GM19043 (cell line): ENCODE data around the gene LRRC15.
A peak's percentile ranks its signal among the peaks of the same experiment; 100 is the strongest.

ENCODE experiments used
- ATAC-seq: cut with Tn5 transposase; IDR thresholded peaks from one replicate; pipeline ENCODE4 v1.9.1; 2021; ENCODE audit warnings: low read depth; ENCODE audit not compliant: unreplicated experiment

Gene LRRC15

GRCh38 chr3:194336601-194337355 lies 32.8 kb downstream of the LRRC15 start:
- no peak for ATAC-seq

DNA sequence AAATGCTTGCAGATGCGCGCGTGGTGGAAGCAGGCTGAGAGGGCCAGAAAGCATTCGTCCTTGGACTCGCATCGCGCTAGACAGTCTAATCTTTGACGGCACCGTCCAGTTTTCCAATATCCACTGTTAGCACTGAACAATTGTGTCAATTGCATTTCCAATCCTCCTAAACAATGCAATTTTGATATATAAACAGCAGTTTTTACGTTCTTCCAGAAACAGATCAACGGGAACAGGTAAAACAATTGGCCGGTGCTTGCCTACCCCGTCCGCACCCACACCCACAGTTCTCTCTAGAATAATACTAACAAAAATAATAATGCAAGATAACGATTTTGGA lies 35.6 kb downstream of the LRRC15 start:
- ATAC-seq = no peak

- ATAC-seq = peak; percentile 91
Measured at GRCh38 chr3:194333212-194333980, 36.1 kb downstream of the LRRC15 start.

- ATAC-seq = no peak
Measured at GRCh38 chr3:194332858-194333211, 36.7 kb downstream of the LRRC15 start.

- ATAC-seq = no peak
Measured at GRCh38 chr3:194330579-194330978, 39.0 kb downstream of the LRRC15 start.

GRCh38 chr3:194330160-194330559 lies 39.4 kb downstream of the LRRC15 start:
- ATAC-seq = no peak

GRCh38 chr3:194329583-194329965 lies 40.0 kb downstream of the LRRC15 start:
- ATAC-seq = no peak

GRCh38 chr3:194328942-194329582 lies 40.5 kb downstream of the LRRC15 start:
- ATAC-seq = no peak

DNA sequence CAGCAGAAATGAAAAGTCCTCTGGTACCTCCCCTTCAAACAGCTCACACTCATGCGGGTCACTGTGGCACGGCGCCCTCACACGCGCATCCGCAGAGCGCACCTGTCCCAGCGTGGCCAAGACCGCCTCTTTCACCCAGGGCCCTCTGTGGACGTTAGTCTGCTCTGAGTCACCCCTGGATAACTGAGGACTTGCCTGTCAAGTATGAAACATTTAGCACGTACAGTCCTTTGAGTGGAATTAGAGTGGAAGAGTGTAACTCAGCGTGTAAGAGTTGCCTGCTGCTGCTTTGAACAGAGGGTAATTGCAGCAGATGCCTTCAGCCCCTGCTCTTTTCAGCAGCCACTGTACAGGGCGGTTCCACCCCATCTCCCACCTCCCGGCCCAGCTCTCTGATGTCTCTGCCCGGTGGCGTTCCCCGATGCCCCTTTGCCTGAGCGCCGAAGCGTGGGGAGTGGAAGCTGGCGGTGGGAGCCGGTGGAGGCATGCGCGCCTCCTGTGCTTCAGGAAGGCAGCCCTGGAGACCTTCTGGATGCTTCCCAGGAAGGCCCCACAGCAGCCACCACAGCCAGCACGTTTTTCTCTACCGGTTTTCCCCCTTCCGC lies 41.4 kb downstream of the LRRC15 start:
- ATAC-seq = no peak

DNA sequence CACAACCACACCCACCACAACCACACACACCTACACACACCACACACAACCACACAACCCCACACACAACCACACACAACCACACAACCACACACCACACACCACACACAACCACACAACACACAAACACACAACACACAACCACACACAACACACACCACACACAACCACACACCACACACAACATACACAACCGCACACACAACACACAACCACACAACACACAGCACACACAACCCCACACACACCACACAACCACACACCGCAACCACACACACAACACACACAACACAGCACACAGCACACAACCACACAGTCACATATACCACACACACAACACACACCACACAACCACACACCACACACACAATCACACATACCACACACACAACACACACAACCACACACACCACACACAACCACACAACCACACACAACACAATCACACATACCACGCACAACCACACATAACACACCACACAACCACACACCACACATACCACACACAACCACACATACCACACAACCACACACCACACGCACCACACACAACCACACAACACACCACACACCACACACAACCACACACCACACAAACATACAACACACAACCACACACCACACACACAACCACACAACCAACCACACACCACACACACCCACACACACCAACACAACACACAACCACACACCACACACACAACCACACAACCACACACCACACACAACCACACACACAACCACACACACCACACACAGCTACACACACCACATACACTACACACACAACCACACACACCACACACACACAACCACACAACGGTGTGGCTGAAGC lies 42.1 kb downstream of the LRRC15 start:
- no peak for ATAC-seq

DNA sequence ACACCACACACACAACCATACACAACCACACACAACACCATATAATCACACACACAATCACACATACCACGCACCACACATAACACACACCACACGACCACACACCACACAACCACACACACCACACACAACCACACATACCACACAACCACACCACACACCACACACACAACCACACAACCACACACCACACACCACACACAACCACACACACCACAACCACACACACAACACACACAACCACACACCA lies 42.6 kb downstream of the LRRC15 start:
- ATAC-seq = no peak

DNA sequence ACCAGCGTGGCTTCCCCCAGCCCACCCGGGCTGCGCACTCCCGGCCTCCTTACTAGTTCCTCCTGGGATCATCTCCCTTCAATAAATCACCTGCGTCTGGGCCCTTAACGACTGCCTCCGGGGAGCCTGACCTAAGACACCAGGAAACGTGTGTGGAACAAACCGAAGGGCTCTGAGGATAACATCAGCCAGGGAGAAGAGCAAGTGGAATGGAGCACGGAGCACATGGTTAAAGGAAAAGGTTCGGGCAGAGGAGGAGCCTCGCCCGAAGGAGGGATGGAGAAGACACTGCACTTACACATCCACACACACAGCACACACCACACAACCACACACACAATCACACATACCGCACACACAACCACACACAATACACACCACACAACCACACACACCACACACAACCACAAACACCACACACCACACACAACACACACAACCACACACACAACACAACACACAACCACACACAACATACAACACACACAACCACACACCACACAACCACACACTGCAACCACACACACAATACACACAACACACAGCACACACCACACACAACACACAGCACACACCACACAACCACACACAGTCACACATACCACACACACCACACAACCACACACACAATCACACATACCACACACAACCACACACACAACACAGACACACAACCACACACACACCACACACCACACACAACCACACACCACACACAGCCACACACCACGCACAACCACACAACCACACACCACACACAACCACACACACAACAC lies 43.2 kb downstream of the LRRC15 start:
- no peak for ATAC-seq

GRCh38 chr3:194325424-194326153 lies 44.0 kb downstream of the LRRC15 start:
- no peak for ATAC-seq

DNA sequence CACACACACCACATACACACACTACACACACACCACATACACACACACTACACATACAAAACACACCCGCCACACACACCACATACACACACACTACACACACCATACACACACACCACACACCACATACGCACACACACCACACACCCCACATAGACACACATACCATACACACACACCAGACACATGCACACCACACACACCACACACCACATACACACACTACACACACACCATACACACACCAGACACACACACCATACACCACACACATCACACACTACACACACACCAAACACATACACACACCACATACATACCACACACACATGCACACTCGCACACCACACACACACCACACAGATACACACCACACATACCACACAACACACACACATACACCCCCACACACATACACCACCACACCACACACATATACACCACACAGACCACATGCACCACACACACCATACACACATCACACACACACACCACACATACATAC lies 44.7 kb downstream of the LRRC15 start:
- no peak for ATAC-seq

DNA sequence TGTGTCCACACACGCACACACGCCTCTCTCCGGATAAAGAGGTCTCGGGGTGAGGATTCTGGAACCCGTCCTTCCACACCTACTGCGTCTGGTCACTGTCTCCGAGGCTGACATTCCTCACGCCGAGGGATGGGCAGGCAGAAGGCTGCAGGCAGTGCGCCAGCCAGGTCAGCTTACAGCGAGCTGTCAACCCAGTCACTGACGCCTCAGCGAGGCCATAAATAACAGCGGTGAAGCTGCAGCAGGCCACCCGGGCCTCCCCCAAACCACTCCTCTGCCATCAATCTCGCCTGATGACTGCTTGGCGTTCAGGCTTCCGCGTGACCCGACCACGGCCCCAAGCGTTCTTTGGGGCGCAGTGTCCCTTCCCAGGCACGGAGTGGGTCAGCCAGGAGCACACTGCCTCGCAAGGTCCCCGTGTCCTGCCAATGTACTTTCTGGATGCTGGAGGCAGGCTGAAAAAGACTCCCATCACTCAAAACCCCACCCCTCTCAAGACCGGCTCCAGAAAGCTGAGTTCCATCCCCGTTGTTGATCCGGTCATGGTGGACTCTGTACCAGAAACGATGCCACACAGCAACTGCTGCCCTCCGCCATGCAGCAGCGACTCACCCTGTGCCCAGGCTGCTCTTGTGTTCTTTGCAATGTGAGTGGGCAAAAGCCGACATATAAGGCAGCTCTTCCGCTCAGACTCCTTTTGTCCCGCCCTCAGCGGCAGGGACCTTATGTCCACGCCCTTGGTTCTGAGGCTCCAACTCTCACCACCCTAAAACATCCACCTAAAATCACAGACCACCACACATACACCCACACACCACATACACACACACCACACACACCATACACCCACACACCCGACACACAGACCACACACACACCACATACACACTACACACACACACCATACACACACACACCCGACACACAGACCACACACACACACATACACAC lies 45.5 kb downstream of the LRRC15 start:
- ATAC-seq = peak; percentile 57

GRCh38 chr3:194322678-194323211 lies 46.8 kb downstream of the LRRC15 start:
- ATAC-seq = no peak

DNA sequence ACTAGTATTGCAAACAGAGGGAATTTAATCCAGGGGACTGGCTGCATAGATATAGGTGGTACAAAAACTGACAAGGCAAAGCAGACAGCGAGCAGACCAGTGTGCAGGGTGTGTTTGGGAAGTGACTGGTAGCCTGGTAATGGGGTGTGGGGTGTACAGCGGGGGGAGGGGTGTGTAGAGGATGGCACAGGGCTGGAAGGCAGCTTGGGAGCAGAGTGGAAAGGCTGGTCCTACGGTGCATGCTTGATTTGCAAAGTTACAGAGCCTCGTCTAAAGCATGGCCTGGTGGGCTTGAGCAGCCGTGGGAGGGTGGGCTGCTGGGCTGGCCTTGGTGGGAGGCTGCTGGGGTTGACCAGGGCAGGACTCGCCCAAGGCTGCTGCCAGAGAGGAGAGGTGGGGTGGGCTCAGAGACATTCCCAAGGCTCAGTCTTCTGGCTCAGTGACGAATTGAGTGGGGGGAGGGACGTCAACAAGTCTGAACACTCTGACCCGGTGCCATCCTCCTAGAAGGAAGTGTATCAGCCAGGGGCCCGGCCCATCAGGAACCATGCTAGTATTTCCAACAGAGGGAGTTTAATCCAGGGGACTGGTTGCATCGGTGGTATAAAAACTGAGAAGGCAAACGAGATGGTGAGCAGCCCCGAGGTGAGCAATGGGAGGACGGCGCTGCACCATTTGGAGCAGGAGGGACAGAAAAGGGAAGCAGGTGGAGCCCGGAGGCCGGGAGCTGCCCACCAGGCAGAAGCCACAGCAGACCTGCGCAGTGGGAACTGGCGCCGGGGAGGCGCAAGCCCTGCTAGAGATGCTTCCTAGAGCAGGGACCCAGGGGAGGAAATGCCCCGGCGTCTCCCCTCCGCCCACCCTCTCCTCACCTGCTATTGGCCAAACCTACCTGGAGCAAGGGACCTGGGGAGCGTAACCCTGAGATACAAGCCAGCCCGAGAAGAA lies 47.6 kb downstream of the LRRC15 start:
- ATAC-seq = no peak
